C4-2B (cell line): ENCODE results near the gene PLPPR5.

Experiments
- H3K27ac ChIP-seq: fragments of 450-650 bp; 2 replicates; pipeline ENCODE4 v1.5.1; 2017
- ZFX ChIP-seq: fragments of 450-650 bp; IDR thresholded peaks from 2 replicates; pipeline ENCODE4 v1.6.1; 2017
- TF ChIP-seq, protein P1 (sequence below): fragments of 450-650 bp; conservative IDR thresholded peaks from 2 replicates; pipeline ENCODE4 v1.5.1; 2017; ENCODE audit warnings: mild to moderate bottlenecking

Gene PLPPR5

DNA sequence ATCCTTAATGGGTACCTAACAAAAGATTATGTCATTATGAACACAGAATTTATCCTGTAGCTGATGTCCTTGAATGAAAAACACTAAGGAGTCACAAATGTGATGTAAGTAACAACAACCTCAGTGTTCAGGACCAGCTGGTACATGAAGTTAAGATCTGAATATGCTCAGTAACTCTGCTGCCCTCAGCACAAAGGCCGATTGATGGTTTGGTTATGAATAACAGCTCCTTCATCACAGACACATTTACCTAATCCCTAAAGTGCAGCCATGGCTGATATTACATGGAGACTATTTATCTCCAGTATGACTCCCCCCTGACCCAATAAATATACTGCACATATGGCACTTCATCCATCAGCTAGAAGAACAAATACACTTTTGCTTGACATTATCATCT, 75.2 kb downstream of the PLPPR5 start:
- TF ChIP-seq, protein P1, sequence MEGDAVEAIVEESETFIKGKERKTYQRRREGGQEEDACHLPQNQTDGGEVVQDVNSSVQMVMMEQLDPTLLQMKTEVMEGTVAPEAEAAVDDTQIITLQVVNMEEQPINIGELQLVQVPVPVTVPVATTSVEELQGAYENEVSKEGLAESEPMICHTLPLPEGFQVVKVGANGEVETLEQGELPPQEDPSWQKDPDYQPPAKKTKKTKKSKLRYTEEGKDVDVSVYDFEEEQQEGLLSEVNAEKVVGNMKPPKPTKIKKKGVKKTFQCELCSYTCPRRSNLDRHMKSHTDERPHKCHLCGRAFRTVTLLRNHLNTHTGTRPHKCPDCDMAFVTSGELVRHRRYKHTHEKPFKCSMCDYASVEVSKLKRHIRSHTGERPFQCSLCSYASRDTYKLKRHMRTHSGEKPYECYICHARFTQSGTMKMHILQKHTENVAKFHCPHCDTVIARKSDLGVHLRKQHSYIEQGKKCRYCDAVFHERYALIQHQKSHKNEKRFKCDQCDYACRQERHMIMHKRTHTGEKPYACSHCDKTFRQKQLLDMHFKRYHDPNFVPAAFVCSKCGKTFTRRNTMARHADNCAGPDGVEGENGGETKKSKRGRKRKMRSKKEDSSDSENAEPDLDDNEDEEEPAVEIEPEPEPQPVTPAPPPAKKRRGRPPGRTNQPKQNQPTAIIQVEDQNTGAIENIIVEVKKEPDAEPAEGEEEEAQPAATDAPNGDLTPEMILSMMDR = no peak
- no peak for TF ChIP-seq ZFX
- H3K27ac ChIP-seq = no peak overlapping the region

DNA sequence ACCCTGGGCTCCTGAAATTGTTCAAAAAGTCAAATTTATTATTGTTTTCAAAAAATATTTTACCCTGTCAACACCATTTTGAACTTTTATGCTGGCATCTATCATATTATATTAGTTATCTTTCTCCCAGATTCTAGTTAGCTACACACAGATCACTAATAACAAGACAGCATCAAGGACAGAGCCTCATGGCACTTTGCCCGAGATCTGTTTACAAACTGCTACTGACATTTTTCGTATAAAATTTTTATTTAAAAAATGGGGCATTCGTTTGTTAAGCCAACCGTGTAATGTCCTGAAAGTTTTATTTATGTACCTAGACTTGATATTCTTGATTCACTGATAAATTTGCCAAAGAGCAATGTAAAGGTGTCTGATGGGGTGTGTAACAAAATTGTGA, 78.1 kb downstream of the PLPPR5 start:
- no peak for TF ChIP-seq ZFX
- TF ChIP-seq, protein P1 = no peak
- no peak overlapping the region for H3K27ac ChIP-seq

DNA sequence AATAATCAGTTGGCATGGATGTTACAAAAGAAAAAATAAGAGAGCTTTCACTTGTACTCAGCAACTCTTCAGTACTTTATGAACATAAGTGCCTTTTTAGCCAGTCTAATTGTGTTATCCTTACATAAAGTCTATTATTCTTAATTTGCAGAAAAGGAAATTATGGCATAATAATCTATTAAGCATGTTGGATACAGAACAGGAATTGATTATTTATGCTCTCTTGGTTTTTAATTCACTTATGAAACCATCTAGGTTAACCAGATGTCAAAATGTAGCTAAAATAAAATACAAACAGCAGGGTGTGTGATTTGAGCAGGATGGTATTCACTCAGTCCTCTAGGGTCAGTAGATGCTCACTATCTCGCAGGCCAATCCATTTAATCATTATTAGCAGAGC, 79.7 kb downstream of the PLPPR5 start:
- TF ChIP-seq, protein P1 = no peak
- no peak for TF ChIP-seq ZFX
- H3K27ac ChIP-seq = no peak overlapping the region

DNA sequence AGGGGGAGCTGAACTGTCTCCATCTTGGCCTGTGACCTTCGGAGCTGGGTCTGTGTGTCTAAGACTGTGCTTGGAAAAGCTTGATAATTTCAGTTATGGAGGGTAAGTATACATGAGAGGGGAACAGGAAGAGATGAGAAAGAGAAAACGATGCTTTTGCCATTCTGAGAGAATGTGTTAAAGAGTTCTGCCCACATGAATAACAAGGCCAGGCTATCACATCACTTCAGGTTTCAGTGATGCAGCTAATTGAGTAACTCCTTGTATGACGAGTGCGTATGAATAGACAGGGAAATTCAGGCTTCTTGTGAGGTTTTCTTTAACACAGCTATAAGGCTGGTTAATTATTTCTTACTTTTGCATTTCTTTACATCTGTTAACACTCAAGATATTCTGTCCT, 81.0 kb downstream of the PLPPR5 start:
- TF ChIP-seq, protein P1 = no peak
- TF ChIP-seq ZFX = no peak
- H3K27ac ChIP-seq = no peak overlapping the region

DNA sequence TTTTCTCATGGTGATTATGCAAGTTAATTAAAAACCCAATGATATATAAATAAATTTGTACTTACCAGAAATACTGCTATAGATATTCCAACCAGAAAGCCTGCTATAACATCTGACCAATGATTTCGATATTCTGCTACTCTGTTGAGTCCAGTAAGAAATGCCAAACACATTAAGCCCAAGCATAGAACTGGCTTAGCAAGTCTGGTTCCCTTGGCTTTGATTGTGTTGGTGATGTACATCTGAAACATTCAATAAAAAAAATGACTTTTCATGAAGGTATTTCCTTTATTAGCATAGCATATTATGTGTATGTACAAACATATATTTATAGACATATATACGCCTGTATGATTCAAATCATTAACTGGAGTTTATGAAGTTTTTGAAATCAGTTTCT, 82.8 kb downstream of the PLPPR5 start:
- H3K27ac ChIP-seq = no peak overlapping the region
- TF ChIP-seq, protein P1 = no peak
- TF ChIP-seq ZFX = no peak

DNA sequence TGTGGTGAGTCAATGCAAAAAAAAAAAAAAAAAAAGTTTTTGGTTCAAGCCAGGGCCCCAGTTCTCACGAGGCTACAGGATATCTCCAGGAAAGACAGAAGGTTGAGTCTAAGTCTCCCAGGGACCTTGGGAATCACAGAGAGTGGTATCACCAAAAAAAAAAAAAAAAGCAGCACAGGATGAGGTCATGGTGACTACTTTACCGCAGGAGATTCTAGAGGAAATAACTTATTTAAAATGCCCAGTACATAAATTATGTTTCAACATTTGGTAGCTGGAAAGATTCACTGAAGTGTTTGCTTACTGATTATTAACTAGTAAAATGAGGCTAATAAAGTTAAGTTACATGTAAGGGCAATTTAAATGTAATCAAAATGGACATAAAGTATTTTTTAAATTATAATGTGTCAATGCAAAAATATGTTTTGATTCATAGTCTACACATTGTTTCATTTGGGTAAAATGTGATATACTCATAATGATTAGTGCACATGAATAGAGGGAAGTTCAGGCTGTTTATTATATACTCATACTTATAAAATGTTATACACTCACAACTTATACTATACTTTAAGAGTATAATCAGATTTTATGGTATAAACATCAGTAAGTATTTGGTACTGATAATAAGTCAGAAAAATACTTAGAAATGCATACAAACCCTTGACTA, 84.1 kb downstream of the PLPPR5 start:
- TF ChIP-seq, protein P1 = no peak
- no peak for TF ChIP-seq ZFX
- no peak overlapping the region for H3K27ac ChIP-seq

DNA sequence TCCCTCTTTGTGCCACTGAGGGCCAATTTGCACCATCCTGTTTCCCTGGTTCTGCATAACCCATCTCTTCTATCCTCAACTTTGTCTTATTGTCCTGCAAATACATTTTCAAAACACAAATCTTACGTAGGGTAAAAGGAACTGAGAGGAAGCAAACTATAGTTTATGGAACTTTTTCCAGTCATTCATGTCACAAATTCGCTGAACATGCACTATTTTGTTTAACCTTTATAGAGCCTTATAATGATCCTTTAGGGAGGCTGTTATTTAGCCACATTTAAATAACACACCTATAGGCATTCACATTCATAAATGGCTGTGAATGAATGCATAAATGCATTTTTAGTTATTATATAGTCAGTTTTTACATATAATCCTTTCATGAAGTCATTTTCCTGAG, 85.0 kb downstream of the PLPPR5 start:
- H3K27ac ChIP-seq = no peak overlapping the region
- TF ChIP-seq, protein P1 = no peak
- TF ChIP-seq ZFX = no peak
